Endothelial cell of umbilical vein (primary cell): ENCODE data around the gene GRB2. TPM values are rescaled to one million over a fixed set of nuclear protein-coding genes. Genes with fewer than 3 reads are reported as not detected.

ENCODE experiments used
- BruUV-seq: library from RNA; stranded (reverse); fragments of 400-500 nt; replicated peaks from 2 replicates; lab custom pipeline; 2021; lab: Mats Ljungman, UMichigan
- CTCF ChIA-PET: fragments of 300-600, 350-600 bp; sonication (Branson Sonifier 250); formaldehyde crosslinking; loops from one replicate; lab custom pipeline; 2021; ENCODE audit warnings: antibody characterized with exemption, inconsistent platforms; lab: Charles Lee
- POLR2A ChIA-PET: fragments of 300-600, 350-600 bp; sonication (Branson Sonifier 250); formaldehyde crosslinking; loops from one replicate; lab custom pipeline; 2021; ENCODE audit warnings: antibody characterized with exemption, inconsistent platforms; lab: Charles Lee
- DNase-seq: peaks from one replicate; pipeline ENCODE4 v3.0.0-alpha.2; 2011; ENCODE audit warnings: low read depth, low spot score
- FAIRE-seq: peaks from 2 replicates; lab custom pipeline; 2011; peaks lifted over from hg19 to GRCh38; lab: Jason Lieb, UNC
- H2AFZ ChIP-seq: 2 replicates; pipeline ENCODE4 v1.6.0; 2012; ENCODE audit warnings: low read depth, low read length, control low read depth, inconsistent platforms
- H3K27ac ChIP-seq: 2 replicates; pipeline ENCODE4 v1.5.1; 2011; ENCODE audit warnings: low read depth, mild to moderate bottlenecking, control low read depth, low read length, moderate library complexity; ENCODE audit not compliant: insufficient read depth
- H3K27me3 ChIP-seq, 2 experiments: 2 replicates each; pipeline versions ENCODE4 v1.6.0 to v1.6.1; 2011; ENCODE audit warnings: low read length in 2 of 2, mixed read lengths in 1 of 2; ENCODE audit not compliant: control insufficient read depth in 2 of 2, insufficient read depth in 2 of 2
- H3K36me3 ChIP-seq, 2 experiments: 2 replicates in 1 of 2; 3 replicates in 1 of 2; pipeline ENCODE4 v1.5.1; 2011; ENCODE audit warnings: low read length in 2 of 2, mild to moderate bottlenecking in 1 of 2, moderate library complexity in 1 of 2; ENCODE audit not compliant: control insufficient read depth in 2 of 2, insufficient read depth in 2 of 2; ENCODE audit errors: extremely low read depth in 1 of 2
- H3K4me1 ChIP-seq: 3 replicates; pipeline ENCODE4 v1.5.1; 2011; ENCODE audit warnings: mild to moderate bottlenecking, low read length; ENCODE audit not compliant: control insufficient read depth, insufficient read depth; ENCODE audit errors: extremely low read depth
- H3K4me2 ChIP-seq: 2 replicates; pipeline ENCODE4 v1.6.1; 2011; ENCODE audit warnings: low read length, control low read depth, mixed read lengths; ENCODE audit not compliant: insufficient read depth
- H3K4me3 ChIP-seq, 3 experiments: fragments of 200-600 bp in 1 of 3; sonication (generic), shearing (Covaris generic) in 1 of 3; replicated peaks in 1 of 3; 2 replicates each; pipeline ENCODE4 v1.5.1; 2011 to 2016; ENCODE audit warnings: control low read depth in 3 of 3, low read length in 3 of 3, mild to moderate bottlenecking in 2 of 3, inconsistent platforms in 1 of 3, low read depth in 1 of 3, moderate library complexity in 1 of 3; ENCODE audit not compliant: insufficient read depth in 1 of 3
- H3K79me2 ChIP-seq: 2 replicates; pipeline ENCODE4 v1.6.0; 2012; ENCODE audit warnings: low read length, inconsistent platforms; ENCODE audit not compliant: control insufficient read depth, insufficient read depth
- H3K9ac ChIP-seq: replicated peaks from 2 replicates; pipeline ENCODE3; 2011; ENCODE audit warnings: low read length, control low read depth; ENCODE audit not compliant: insufficient read depth; ENCODE audit errors: extremely low read depth
- H3K9me1 ChIP-seq: replicated peaks from 3 replicates; pipeline ENCODE4 v1.6.0; 2011; ENCODE audit warnings: mild to moderate bottlenecking, low read length; ENCODE audit not compliant: control insufficient read depth, insufficient read depth; ENCODE audit errors: extremely low read depth
- H3K9me3 ChIP-seq: replicated peaks from 2 replicates; pipeline ENCODE4 v1.5.1; 2012; ENCODE audit warnings: low read length, inconsistent platforms; ENCODE audit not compliant: control insufficient read depth, insufficient read depth
- H4K20me1 ChIP-seq: replicated peaks from 2 replicates; pipeline ENCODE3; 2011; ENCODE audit warnings: mild to moderate bottlenecking, low read length; ENCODE audit not compliant: control insufficient read depth, insufficient read depth; ENCODE audit errors: extremely low read depth
- JUN ChIP-seq: IDR thresholded peaks from 2 replicates; pipeline ENCODE4 v1.6.1; 2011; ENCODE audit warnings: borderline replicate concordance, low read depth; ENCODE audit not compliant: insufficient read length, insufficient read depth
- POLR2A ChIP-seq: IDR thresholded peaks from 2 replicates; pipeline ENCODE4 v1.6.1; 2012; ENCODE audit warnings: low read depth, mild to moderate bottlenecking, control low read depth, low read length
- dilution Hi-C: fragments of 300-500 bp; cut with MboI; formaldehyde crosslinking; loops from one replicate; pipeline ENCODE4 v1.15.0; 2019; ENCODE audit warnings: low sequenced_read_pairs; ENCODE audit not compliant: extremely low pct_ligation_motif_present
- intact Hi-C: fragments of 100-400 bp; cut with micrococcal nuclease; formaldehyde crosslinking; loops from one replicate; pipeline ENCODE4 v1.10.0; 2022
- polyA plus RNA-seq, 4 experiments: library from polyadenylated mRNA; depleted of rRNA in 3 of 4; stranded (reverse) in 3 of 4; unstranded in 1 of 4; fragments of >200 nt; gene quantifications; 2 replicates each; pipeline versions ENCODE4 v1.2.1 to v1.2.3, GENCODE V29; 2011 to 2012; ENCODE audit warnings: missing spikeins in 1 of 4
- total RNA-seq: library from RNA; stranded (reverse); gene quantifications from 2 replicates; pipeline ENCODE4 v1.2.3, GENCODE V29; 2021

Gene GRB2
- total and polyA plus RNA-seq, 2 donors (not counting 3 experiments of a cell fraction or from before 2014, with no cell fraction given): 51.5 to 93.9 TPM

DNA sequence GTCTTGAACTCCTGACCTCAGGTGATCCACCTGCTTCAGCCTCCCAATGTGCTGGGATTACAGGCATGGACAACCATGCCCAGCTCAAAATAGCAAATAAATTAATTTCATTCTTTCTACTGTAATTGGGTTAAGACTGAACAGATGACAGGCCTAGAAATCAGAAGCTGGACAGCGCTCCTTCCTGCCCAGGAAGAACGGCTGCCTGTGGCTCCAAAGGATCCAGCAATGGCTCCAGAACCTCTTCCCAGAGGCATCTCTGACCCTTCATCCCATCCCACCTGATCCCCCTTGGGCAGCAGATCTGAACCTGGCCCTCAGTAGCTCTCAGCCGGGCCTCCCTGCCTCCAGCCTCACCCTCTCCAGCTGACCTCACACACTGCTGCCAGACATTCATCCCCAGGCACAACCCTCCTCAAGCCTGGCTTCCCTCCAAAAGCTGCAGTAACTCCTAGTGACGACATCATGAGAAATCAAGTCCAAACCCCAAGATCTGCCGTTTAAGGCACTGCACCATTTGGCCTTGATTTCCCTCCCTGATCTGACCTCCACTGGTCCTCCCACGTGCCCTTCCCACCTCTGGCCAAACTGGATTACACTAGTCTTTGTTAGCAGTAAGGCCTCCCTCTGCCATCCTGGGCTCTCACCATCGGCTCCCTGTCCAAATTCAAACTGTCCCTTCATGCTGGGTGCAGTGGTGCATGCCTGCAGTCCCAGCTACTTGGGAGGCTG, 131.3 kb downstream of the GRB2 start:
- no peak overlapping the region for H3K9ac ChIP-seq
- H3K9me1 ChIP-seq: no peaks in the 10 kb centered on the region
- H3K4me3 ChIP-seq: no peak overlapping the region
- intact Hi-C loops: no loop called here
- dilution Hi-C loops: no loop called here
- no TSS peak for BruUV-seq
- no peaks in the 10 kb centered on the region for H3K79me2 ChIP-seq
- no peaks in the 10 kb centered on the region for H3K9me3 ChIP-seq
- H3K36me3 ChIP-seq: no peaks in the 10 kb centered on the region
- ChIA-PET POLR2A (no interaction called here), CTCF (no interaction called here)
- DNase-seq (no peak), FAIRE-seq (no peak)
- H3K27ac ChIP-seq: no peak overlapping the region
- no peak for TF ChIP-seq POLR2A
- H3K4me1 ChIP-seq: peaks cover 13% of the 10 kb centered on the region
- H3K4me2 ChIP-seq: no peak overlapping the region
- H2AFZ ChIP-seq: no peak overlapping the region
- no peaks in the 10 kb centered on the region for H4K20me1 ChIP-seq
- H3K27me3 ChIP-seq: no peaks in the 10 kb centered on the region

DNA sequence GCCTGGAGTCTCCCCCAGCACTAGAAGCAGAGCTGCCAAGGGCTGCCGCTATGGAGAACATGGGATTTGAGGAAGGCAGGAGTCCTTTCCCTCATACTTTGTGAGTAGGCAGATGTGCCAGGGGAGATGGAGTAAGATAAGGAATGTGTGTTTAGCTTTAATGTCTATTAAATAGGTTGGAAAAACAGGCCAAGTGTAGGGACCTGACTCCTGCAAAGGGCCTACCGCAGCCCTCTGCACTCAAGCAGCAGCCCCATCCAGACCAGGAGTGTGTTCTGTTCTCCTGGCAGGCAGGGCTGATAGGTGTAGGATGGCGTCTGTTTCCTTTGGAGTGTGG, 132.7 kb downstream of the GRB2 start:
- Histone ChIP-seq H3K4me3 (no peak overlapping the region), H3K9me3 (no peaks in the 10 kb centered on the region), H4K20me1 (no peaks in the 10 kb centered on the region), H3K9ac (no peak overlapping the region), H3K9me1 (no peaks in the 10 kb centered on the region), H3K79me2 (no peaks in the 10 kb centered on the region), H2AFZ (no peak overlapping the region), H3K27me3 (no peaks in the 10 kb centered on the region), H3K4me2 (no peak overlapping the region), H3K27ac (no peak overlapping the region), H3K4me1 (peaks cover 19% of the 10 kb centered on the region), H3K36me3 (no peaks in the 10 kb centered on the region)
- DNase-seq (no peak), FAIRE-seq (no peak)
- no peak for TF ChIP-seq JUN
- no TSS peak for BruUV-seq
- dilution Hi-C loops (no loop called here), intact Hi-C loops (no loop called here)
- POLR2A ChIA-PET: no interaction called here
- CTCF ChIA-PET: interaction anchor here (1.3 to 4.1 kb wide), 2 partner anchors 11 to 146 kb away, joined by 3 to 80 read pairs; partner anchors contain the start of genes GGA3 and MRPS7
